GM21423 (cell line): Measurements from ENCODE around the gene MMP23B.
"Not testable (repeated sequence)": the region's sequence is repeated elsewhere in the genome, so short reads cannot be mapped to it uniquely, and the experiment has no call there.

ENCODE experiments used
- ATAC-seq: cut with Tn5 transposase; IDR thresholded peaks from one replicate; pipeline ENCODE4 v1.9.1; 2021; ENCODE audit warnings: mild to moderate bottlenecking, moderate library complexity; ENCODE audit not compliant: unreplicated experiment

MMP23B gene

GRCh38 chr1:1631782-1632420, at the start of gene MMP23B:
MMP23B (plus strand) TSS chr1:1632173; CDS start chr1:1632219, 46 bp downstream.
- no peak for ATAC-seq

DNA sequence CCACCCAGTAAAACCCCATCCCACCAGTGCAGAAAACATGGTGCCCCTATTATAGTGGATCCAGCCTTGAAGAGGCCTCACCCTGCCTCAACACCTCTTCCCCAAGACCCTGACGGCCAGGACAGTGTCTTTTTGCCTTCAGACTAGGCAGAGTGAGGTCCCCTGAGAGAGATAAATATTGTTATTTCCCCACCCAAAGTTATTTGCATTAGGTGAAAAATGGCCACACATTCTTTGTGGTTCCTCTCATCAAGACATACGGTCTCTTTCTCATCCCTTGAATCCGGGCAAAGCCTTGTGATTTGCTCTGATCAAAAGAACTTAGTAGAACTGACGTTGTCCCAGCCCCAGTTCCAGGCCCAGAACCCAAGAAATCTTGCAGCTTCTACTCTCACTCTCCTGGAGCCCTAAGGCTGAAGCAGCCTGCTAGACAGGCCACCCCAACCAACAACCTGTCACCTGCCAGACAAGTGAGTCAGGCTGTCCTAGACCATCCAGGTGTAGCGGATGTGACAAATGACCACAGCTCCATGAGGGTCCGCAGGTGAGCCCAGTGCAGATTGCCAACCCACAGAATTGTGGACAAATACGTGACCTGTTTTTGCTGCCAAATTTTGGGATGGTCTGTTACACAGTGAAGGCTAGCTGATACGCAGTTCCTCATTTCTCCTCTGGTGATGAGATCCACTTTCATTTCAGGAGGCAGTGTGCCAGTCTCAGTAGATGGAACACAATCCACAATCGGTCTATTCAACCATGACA, 49.2 kb upstream of the MMP23B start:
- ATAC-seq = no peak

DNA sequence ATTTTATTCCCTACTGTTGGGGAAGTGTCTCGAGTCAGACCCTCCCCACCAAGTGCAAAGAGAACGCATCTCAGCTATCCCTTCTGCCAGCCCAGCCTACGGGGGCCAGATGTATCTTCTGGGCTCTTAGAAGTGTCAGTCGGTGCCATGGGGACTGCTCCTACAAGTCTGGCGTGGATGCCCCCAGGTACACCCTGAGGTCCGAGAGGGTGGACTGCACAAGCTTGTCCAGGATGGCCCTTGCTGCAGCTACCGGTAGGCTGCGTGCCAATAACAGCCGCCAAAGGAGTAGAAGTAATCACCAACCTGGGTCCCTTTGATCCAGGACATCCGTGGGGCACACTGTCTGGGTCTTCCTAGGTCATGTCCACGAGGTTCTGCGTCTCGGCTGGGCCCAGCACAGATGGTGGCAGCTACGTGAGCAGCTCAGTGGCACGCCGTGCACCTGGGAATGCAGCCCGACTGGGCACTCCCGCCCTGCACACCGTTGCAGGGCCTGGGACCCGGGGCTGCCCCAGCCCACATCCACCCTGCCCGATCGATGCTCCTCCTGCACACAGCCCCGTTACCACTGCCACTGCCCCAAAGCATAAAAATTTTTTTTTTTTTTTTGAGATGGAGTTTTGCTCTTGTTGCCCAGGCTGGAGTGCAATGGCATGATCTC, 48.5 kb upstream of the MMP23B start:
- ATAC-seq = no peak

GRCh38 chr1:1591452-1591851, 40.5 kb upstream of the MMP23B start:
- no peak for ATAC-seq

- no peak for ATAC-seq
These were observed 38.0 kb upstream of the MMP23B start for GRCh38 chr1:1593834-1594601.

DNA sequence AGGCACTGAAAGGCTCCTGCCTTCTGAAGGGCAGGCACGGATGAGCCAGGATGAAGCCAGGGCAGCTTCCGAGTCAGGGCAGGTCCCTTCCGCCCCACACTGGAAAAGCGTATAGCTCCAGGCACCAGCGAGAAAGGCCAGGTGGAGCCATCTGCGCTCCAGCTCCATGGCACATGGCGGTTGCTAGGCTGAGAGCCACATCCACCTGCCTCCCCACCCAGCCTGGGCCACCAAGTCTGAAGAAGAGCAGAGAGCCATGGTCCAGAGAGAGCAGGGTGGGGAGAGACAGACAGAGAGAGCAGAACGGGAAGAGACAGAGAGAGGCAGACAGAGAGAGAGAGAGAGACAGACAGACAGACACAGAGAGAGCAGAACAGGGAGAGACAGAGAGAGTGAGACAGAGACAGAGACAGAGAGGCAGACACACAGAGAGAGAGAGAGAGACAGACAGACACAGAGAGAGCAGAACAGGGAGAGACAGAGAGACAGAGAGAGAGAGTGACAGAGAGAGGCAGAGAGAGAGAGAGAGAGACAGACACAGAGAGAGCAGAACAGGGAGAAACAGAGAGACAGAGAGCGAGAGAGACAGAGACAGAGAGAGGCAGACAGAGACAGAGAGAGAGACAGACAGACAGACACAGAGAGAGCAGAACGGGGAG, 37.2 kb upstream of the MMP23B start:
- ATAC-seq = no peak

- not testable (repeated sequence) for ATAC-seq
These were observed 36.6 kb upstream of the MMP23B start for GRCh38 chr1:1595341-1595740.

- ATAC-seq = no peak
These were observed 35.3 kb upstream of the MMP23B start for GRCh38 chr1:1596493-1597274.

DNA sequence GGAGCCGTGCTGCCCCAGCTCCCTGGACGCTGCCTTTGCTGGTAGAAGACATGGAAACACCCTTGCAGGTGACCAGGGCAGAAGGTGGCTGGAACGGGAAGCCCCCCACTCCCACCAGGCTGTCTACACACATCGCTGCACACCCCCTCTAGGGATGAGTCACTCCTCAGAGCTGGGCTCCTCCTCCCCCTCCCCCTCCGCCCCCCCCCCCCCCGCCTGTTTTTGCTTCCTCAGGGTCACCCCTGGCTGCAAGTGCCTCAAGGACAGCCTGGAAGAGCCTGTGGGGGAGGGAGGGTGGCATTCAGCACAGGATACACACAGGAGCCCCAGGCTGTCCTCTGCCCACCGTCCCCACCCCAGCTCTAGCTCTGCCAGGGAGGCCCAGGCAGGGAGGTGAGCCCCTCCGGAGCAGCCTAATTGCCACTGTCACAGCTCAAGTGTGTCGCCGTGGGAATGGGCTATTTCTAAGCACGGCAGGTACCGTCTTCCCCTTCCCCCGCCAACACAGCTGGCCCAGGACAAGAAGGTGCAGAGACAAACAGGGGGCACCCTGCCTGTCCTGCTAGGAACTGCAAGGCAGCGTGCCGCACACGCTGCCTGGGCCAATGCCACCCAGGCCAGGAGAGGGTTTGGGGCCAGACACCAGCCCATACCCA, 34.6 kb upstream of the MMP23B start:
- ATAC-seq = no peak

DNA sequence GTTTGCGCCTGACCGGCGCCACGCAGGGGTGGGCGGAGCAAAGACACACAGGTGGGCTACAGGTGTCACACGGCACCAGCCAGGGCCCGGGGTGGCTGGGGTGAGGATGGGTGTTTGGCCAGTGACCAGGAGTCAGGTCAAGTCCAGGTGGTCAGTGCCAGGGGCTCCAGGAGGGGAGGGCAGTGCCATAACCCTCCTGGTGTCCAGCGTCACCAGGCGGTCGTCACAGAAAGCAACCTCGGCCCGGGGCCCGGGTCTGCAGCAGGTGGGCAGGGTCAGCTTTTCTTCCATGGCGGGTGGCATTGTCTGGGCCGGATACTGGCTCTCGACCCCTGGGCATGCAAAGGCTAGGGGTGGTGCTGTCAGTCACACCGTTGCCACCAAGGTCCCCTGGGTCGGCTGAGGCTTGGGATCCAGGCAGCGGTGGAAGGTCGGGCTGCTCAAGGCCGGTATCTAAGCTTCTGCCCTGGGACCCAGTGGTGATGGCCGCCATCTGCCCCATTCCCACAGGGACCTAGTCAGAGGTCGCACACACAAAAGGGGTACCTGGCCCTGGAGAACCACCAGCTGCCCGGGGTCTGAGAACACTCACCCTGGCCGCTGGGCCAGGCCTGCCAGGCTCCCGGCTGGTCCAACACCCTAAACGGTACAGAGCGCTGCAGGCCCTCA, 33.8 kb upstream of the MMP23B start:
- no peak for ATAC-seq

DNA sequence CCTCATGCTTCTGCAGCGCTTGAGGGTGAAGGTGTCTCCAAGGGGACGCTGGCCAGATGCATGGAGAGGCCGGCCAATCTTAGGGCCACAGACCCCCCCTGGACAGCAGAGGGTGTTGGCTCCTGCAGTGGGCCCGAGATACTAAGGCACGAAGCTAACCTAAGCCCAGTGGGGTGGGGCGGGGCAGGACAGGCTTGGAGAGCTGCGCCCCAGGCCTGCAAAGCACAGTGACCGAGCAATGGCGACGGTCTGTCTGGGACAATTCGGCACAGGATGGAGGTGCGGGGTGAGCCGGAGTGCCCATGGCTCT, 33.3 kb upstream of the MMP23B start:
- no peak for ATAC-seq

DNA sequence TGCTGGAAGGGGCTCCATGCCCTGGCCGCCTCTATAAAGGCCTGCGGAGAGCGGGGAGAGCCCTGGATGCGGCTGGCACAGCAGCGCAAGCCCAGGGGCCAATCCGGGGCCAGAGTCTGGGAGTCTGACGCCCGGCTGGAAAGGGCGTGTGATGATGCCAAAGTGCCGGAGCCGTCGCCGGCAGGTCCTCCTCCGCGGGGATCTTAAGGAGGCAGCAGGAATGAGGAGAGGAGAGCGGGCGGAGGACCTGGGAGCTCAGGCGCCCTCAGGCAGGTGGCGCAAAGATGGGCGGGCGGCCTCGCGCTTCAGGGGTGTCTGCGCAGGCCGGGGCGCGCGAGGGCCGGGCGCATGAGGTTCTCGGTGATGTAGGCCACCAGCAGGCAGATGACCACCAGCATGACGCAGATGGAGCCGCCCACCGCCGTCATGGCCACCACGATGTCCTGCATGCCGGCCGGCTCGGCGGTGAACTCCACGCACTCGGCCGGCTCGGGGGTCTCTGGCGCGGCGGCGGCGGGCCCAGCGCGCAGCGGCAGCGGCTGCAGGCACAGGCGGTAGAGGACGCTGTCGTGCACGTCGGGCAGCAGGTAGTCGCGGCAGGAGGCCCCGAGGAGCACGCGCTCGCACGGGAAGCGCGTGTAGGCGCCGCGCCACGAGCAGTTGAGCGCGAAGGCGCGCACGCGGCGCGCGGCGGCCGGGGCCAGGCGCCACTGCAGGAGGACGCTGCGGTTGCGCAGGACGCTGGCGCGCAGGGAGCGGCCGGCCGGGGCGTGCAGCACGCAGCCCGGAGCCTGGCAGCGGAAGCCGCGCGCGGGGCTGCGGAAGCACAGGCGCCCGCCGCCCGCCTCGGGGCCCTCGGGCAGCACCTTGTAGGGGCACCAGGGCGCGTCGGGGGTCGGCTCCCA, 32.7 kb upstream of the MMP23B start:
- no peak for ATAC-seq

DNA sequence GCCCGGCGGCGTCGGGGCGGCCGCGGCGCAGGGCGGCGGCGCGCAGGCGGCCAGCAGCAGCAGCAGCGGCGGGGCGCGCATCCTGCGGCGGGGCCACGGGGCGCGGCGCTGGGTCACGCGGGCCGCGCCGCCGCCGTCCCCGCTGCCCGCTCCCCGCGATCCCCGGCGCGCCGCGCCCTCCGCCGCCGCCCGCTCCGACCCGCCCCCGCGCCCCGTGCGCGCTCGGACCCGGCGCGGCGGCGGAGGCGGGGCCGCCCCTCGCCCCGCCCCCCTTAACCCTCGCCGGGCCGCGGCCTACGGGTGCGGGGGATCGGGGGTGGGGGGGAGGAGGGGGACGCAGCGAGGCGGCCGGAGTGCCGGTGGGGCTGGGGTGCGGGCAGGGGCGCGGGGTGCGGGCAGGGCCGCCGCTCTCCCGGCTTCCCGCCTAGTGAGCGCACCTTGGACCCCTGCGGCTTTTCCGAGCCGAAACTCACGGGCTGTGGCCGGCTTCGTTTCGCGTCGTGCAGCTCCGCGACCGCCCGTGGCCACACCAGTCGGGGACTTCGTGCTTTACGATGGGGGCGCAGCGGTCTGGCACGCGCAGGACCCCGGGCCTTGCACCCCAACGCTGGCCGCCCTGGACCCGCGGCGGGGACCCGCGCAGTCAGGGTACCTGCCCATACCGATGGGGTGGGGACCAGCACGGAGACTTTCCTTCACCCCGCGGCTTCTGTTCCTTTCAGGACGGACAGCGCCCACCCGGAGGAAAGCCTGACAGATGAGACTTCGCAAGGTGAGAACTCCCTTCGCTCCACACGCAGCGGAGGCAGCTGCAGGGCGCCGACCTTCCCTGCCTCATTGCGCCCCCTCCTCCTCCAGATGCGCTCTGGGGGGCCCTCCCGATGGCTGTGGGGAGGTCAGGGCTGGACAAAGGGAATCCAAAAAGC, 31.8 kb upstream of the MMP23B start, which contains the start of gene FNDC10:
TSS of gene FNDC10 (minus strand) at position 201 of the 926 bp plus-strand sequence. CDS start at position 81, 120 bp downstream.
- ATAC-seq = no peak

DNA sequence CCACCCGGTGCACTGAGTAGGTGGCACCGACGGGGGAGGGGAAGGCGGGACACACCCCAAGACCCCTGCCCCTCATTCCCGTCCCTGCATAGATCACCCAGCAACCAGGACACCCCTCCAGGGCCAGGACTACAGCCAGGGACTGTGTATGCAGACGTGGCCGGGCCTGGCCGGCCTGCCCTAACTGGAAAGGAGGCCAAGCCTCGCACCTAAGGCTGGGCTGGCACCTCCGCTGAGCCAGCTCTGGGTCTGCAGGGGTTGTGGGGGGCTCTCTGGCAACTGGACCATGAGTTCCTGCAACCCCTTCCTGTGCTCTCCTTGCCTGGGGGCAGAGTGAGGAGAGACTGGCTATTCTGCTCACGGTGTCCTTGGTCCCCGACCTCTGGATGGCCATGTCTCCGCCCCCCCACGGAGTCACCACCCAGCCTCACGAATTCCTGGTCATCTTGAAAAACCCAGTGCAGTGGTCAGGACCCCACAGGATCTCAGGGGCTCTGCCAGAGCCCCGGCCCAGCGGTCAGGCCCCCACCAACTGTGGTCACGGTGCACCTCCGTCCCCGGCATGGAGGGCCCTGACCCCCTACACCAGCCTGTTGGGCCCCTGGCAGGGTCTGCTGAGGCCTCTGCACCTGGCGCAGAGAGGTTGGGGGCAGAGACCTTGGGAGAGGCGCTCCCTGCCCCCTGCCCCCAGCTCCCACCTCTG, 31.0 kb upstream of the MMP23B start:
- ATAC-seq = no peak

- no peak for ATAC-seq
These were observed 30.2 kb upstream of the MMP23B start for GRCh38 chr1:1601564-1602303.
